ENCODE results near the gene RBM26. TPM values are rescaled to one million over a fixed set of nuclear protein-coding genes. Genes with fewer than 3 reads are reported as not detected.

Gene RBM26
- polyA plus RNA-seq, 1 of the 3 experiments (the other 2 are of a cell fraction) = 12.5 TPM

GRCh38 chr13:79451500-79451962 is 45.5 kb upstream of the RBM26 start:
- 0% methylated on average over 2 of the region's 3 CpGs for WGBS (ENCODE audit: low lambda C conversion rate)
- Histone ChIP-seq H3K9ac (peak overlapping the region; percentile 42; the same call in 1 of the 2 replicates), H3K79me2 (ENCODE audit: insufficient read depth) (no peaks in the 10 kb centered on the region), H3K4me2 (peak overlapping the region; percentile 61; the same call in 1 of the 2 replicates), H3F3A (replicated peaks; ENCODE audit: insufficient read depth) (peaks cover 8% of the 10 kb centered on the region), H4K20me1 (ENCODE audit: insufficient read depth) (no peaks in the 10 kb centered on the region), H3K36me3 (replicated peaks in 1 of 2; ENCODE audit: control insufficient read depth in 1 of 2, insufficient read depth in 2 of 2, low read length in 1 of 2) (no peaks in the 10 kb centered on the region), H3K4me1 (ENCODE audit: control insufficient read depth in 1 of 2, insufficient read depth in 2 of 2, low read depth in 1 of 2, low read length in 1 of 2) (peaks cover 3 to 4% of the 10 kb centered on the region in 2 experiments; a peak in 3 of 4 replicates), H3K4me3 (ENCODE audit: low read depth in 2 of 2, low read length in 1 of 2) (peak overlapping the region in 1 of 2 experiments; percentile 17; a peak in 1 of 4 replicates), H3K9me3 (no peaks in the 10 kb centered on the region), H3K9me2 (no peaks in the 10 kb centered on the region), H2AFZ (ENCODE audit: low read depth) (peak overlapping the region; percentile 64), H3K27me3 (ENCODE audit: insufficient read depth) (no peaks in the 10 kb centered on the region), H3K27ac (ENCODE audit: low read depth in 2 of 2, low read length in 1 of 2) (peak overlapping the region in 1 of 2 experiments; percentile 86; a peak in 2 of 4 replicates)
- ChIA-PET CTCF (interaction anchor here (0.9 kb wide), 1 partner anchor 28 kb away, joined by 3 read pairs; no protein-coding TSS in a partner anchor), POLR2A (no interaction called here)
- DNase-seq = peak; percentile 6
- TF ChIP-seq EP300 (IDR thresholded peaks at IDR 0.05; ENCODE audit: borderline replicate concordance in 1 of 2, low read depth in 1 of 2, low read length in 1 of 2) (0 out of 4 replicates have a peak, but pooled peaks of 1 of the 2 experiments have one; percentile 37), FOSL2 (IDR thresholded peaks at IDR 0.05; ENCODE audit: borderline replicate concordance, low read depth) (peak; percentile 53), SIN3A (IDR thresholded peaks at IDR 0.05; ENCODE audit: borderline replicate concordance, low read depth, low read length) (0 out of 2 replicates have a peak, but pooled peaks have one; percentile 26), RAD21 (IDR thresholded peaks at IDR 0.05; ENCODE audit: low read length) (no peak), PBX3 (IDR thresholded peaks at IDR 0.05) (peak; percentile 57; the same call in 1 of the 2 replicates), POLR2AphosphoS5 (IDR thresholded peaks at IDR 0.05; ENCODE audit: low read depth, low read length) (no peak), TCF12 (IDR thresholded peaks at IDR 0.05) (peak; percentile 45), JUND (IDR thresholded peaks at IDR 0.05) (peak; percentile 54; the same call in 1 of the 2 replicates), RXRA (IDR thresholded peaks at IDR 0.05; ENCODE audit: borderline replicate concordance, low read depth) (peak; percentile 56; the same call in 1 of the 2 replicates)

GRCh38 chr13:79450110-79450509 is 44.1 kb upstream of the RBM26 start:
- WGBS (ENCODE audit: low lambda C conversion rate) = 97% methylated on average over 4 of the region's 4 CpGs
- H2AFZ ChIP-seq (ENCODE audit: low read depth) = no peak overlapping the region
- no peaks in the 10 kb centered on the region for H4K20me1 ChIP-seq (ENCODE audit: insufficient read depth)
- H3K9me3 ChIP-seq = no peaks in the 10 kb centered on the region
- no peaks in the 10 kb centered on the region for H3K27me3 ChIP-seq (ENCODE audit: insufficient read depth)
- no peaks in the 10 kb centered on the region for H3K9me2 ChIP-seq
- H3K9ac ChIP-seq = no peak overlapping the region
- ChIA-PET CTCF (interaction anchor here (0.6 kb wide), 1 partner anchor 68 kb away, joined by 3 read pairs; no protein-coding TSS in a partner anchor), POLR2A (no interaction called here)
- DNase-seq = no peak
- no peaks in the 10 kb centered on the region for H3K79me2 ChIP-seq (ENCODE audit: insufficient read depth)
- no peak overlapping the region for H3K27ac ChIP-seq (ENCODE audit: low read depth in 2 of 2, low read length in 1 of 2)
- H3F3A ChIP-seq (replicated peaks; ENCODE audit: insufficient read depth) = peaks cover 8% of the 10 kb centered on the region
- H3K4me2 ChIP-seq = no peak overlapping the region
- H3K36me3 ChIP-seq (replicated peaks in 1 of 2; ENCODE audit: control insufficient read depth in 1 of 2, insufficient read depth in 2 of 2, low read length in 1 of 2) = no peaks in the 10 kb centered on the region
- H3K4me1 ChIP-seq (ENCODE audit: control insufficient read depth in 1 of 2, insufficient read depth in 2 of 2, low read depth in 1 of 2, low read length in 1 of 2) = peaks cover 3 to 4% of the 10 kb centered on the region in 2 experiments; a peak in 3 of 4 replicates
- no peak overlapping the region for H3K4me3 ChIP-seq (ENCODE audit: low read depth in 2 of 2, low read length in 1 of 2)
- TF ChIP-seq FOXJ3 (CRISPR knock-in tag; IDR thresholded peaks at IDR 0.05) = no peak
- TF ChIP-seq, protein P1, sequence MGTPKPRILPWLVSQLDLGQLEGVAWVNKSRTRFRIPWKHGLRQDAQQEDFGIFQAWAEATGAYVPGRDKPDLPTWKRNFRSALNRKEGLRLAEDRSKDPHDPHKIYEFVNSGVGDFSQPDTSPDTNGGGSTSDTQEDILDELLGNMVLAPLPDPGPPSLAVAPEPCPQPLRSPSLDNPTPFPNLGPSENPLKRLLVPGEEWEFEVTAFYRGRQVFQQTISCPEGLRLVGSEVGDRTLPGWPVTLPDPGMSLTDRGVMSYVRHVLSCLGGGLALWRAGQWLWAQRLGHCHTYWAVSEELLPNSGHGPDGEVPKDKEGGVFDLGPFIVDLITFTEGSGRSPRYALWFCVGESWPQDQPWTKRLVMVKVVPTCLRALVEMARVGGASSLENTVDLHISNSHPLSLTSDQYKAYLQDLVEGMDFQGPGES (IDR thresholded peaks at IDR 0.05; ENCODE audit: low read depth, low read length) = no peak
- no peak for TF ChIP-seq TCF12 (IDR thresholded peaks at IDR 0.05)
- TF ChIP-seq POLR2AphosphoS5 (IDR thresholded peaks at IDR 0.05; ENCODE audit: low read depth, low read length) = no peak
- TF ChIP-seq CTCF (IDR thresholded peaks at IDR 0.05) = no peak
- no peak for TF ChIP-seq GATA2 (CRISPR knock-in tag; IDR thresholded peaks at IDR 0.05)
- no peak for TF ChIP-seq REST (IDR thresholded peaks at IDR 0.05; ENCODE audit: low read depth, low read length)
- no peak for TF ChIP-seq FOXM1 (IDR thresholded peaks at IDR 0.05; ENCODE audit: low read depth)
- no peak for TF ChIP-seq NRF1 (IDR thresholded peaks at IDR 0.05; ENCODE audit: low read depth, low read length)
- no peak for TF ChIP-seq USF1 (IDR thresholded peaks at IDR 0.05; ENCODE audit: borderline replicate concordance, low read depth)
- no peak for TF ChIP-seq GABPA (IDR thresholded peaks at IDR 0.05; ENCODE audit: low read depth)
- no peak for TF ChIP-seq NFIC (IDR thresholded peaks at IDR 0.05; ENCODE audit: borderline replicate concordance)
- no peak for TF ChIP-seq RAD21 (IDR thresholded peaks at IDR 0.05; ENCODE audit: low read length)

Measured in SK-N-SH (cell line).